Neural progenitor cell (in vitro differentiated cells): ENCODE data around the gene LCE3A.

Experiments
- CTCF ChIP-seq: fragments of 200-600 bp; sonication (generic); IDR thresholded peaks from 2 replicates; pipeline ENCODE4 v1.5.1; 2017; ENCODE audit warnings: antibody characterized with exemption, mild to moderate bottlenecking
- EZH2 ChIP-seq: fragments of 200-600 bp; sonication (generic); IDR thresholded peaks from 2 replicates; pipeline ENCODE4 v1.6.1; 2017; ENCODE audit warnings: antibody characterized with exemption, mild to moderate bottlenecking, moderate library complexity

- peak; percentile 44 for TF ChIP-seq CTCF
- TF ChIP-seq EZH2: no peak
Measured at GRCh38 chr1:152654110-152654509, 31.2 kb upstream of the LCE3A start.
